Caco-2 (cell line): ENCODE data around the gene TCERG1. TPM values are rescaled to one million over a fixed set of nuclear protein-coding genes. Genes with fewer than 3 reads are reported as not detected.

Experiments
- BruUV-seq: library from RNA; stranded (reverse); fragments of 400-500 nt; replicated peaks from 2 replicates; lab custom pipeline; 2021; lab: Mats Ljungman, UMichigan
- CTCF ChIA-PET: fragments of 300-600 bp; sonication (Branson Sonifier 250); formaldehyde crosslinking; loops from one replicate; lab custom pipeline; 2022; ENCODE audit warnings: antibody characterized with exemption; lab: Charles Lee
- POLR2A ChIA-PET: fragments of 300-600 bp; sonication (Branson Sonifier 250); formaldehyde crosslinking; loops from one replicate; lab custom pipeline; 2022; ENCODE audit warnings: antibody characterized with exemption; lab: Charles Lee
- DNase-seq, 2 experiments: peaks; one replicate each; pipeline versions ENCODE4 v3.0.0 to v3.0.0-alpha.2; 2020 to 2022
- H3K27me3 ChIP-seq: replicated peaks from 2 replicates; pipeline ENCODE4 v1.6.0; 2011; ENCODE audit warnings: low read length; ENCODE audit not compliant: control insufficient read depth, insufficient read depth
- H3K36me3 ChIP-seq: 2 replicates; pipeline ENCODE4 v1.5.1; 2011; ENCODE audit warnings: low read length; ENCODE audit not compliant: control insufficient read depth, insufficient read depth
- H3K4me1 ChIP-seq: fragments of 250-450 bp; sonication (Bioruptor Pico); 2 replicates; pipeline ENCODE4 v1.5.1; 2020; ENCODE audit warnings: mild to moderate bottlenecking
- H3K4me3 ChIP-seq: 2 replicates; pipeline ENCODE4 v1.5.1; 2011; ENCODE audit warnings: low read depth, mild to moderate bottlenecking, control low read depth, low read length
- H3K9me3 ChIP-seq: fragments of 250-450 bp; sonication (Bioruptor Pico); 2 replicates; pipeline ENCODE4 v1.5.1; 2020; ENCODE audit warnings: mild to moderate bottlenecking, moderate library complexity
- H3K27ac Mint-ChIP-seq: one replicate; pipeline ENCODE4 v1.8.0; 2022; ENCODE audit warnings: mixed read lengths; ENCODE audit not compliant: unreplicated experiment
- H3K27me3 Mint-ChIP-seq: one replicate; pipeline ENCODE4 v1.8.0; 2022; ENCODE audit warnings: mixed read lengths; ENCODE audit not compliant: insufficient read depth, unreplicated experiment
- H3K36me3 Mint-ChIP-seq: one replicate; pipeline ENCODE4 v1.8.0; 2022; ENCODE audit warnings: mild to moderate bottlenecking, mixed read lengths; ENCODE audit not compliant: insufficient read depth, unreplicated experiment
- H3K4me1 Mint-ChIP-seq: one replicate; pipeline ENCODE4 v1.8.0; 2022; ENCODE audit warnings: low read depth, mixed read lengths; ENCODE audit not compliant: unreplicated experiment
- H3K4me3 Mint-ChIP-seq: one replicate; pipeline ENCODE4 v1.8.0; 2022; ENCODE audit warnings: mild to moderate bottlenecking, moderate library complexity, mixed read lengths; ENCODE audit not compliant: unreplicated experiment
- H3K9me3 Mint-ChIP-seq: one replicate; pipeline ENCODE4 v1.8.0; 2022; ENCODE audit warnings: mixed read lengths; ENCODE audit not compliant: unreplicated experiment
- CTCF ChIP-seq, 2 experiments: fragments of 200-600 bp in 1 of 2; IDR thresholded peaks; 1 replicate in 1 of 2; 2 replicates in 1 of 2; pipeline versions ENCODE4 v1.5.1 to v1.8.0; 2011 to 2022; ENCODE audit warnings: antibody characterized with exemption in 1 of 2, control low read depth in 1 of 2, inconsistent platforms in 1 of 2, low read depth in 1 of 2, low read length in 1 of 2, mild to moderate bottlenecking in 1 of 2, moderate library complexity in 1 of 2; ENCODE audit not compliant: insufficient read depth in 1 of 2, severe bottlenecking in 1 of 2, unreplicated experiment in 1 of 2
- intact Hi-C: fragments of 100-400 bp; cut with micrococcal nuclease; formaldehyde crosslinking; loops from one replicate; pipeline ENCODE4 v1.10.0; 2022; ENCODE audit not compliant: unreplicated experiment
- total RNA-seq: library from RNA; stranded (reverse); gene quantifications from 2 replicates; pipeline ENCODE4 v1.2.3, GENCODE V29; 2022

The TCERG1 gene
- total RNA-seq, 1 experiment from 2014 or later = 97.1 TPM

GRCh38 chr5:146427619-146427997 lies 19.5 kb upstream of the TCERG1 start:
- CTCF ChIA-PET = interaction anchor here (0.7 to 1.5 kb wide), 2 partner anchors 9 to 15 kb away, joined by 3 read pairs; no protein-coding TSS in a partner anchor

GRCh38 chr5:146428658-146429057 lies 18.5 kb upstream of the TCERG1 start:
- Mint-ChIP-seq H3K9me3 (no peaks in the 10 kb centered on the region), H3K4me1 (peaks cover 6% of the 10 kb centered on the region), H3K27me3 (peaks cover 8% of the 10 kb centered on the region), H3K27ac (no peak overlapping the region), H3K4me3 (no peak overlapping the region), H3K36me3 (no peaks in the 10 kb centered on the region)
- Histone ChIP-seq H3K4me1 (no peaks in the 10 kb centered on the region), H3K36me3 (no peaks in the 10 kb centered on the region), H3K9me3 (no peaks in the 10 kb centered on the region), H3K27me3 (no peaks in the 10 kb centered on the region), H3K4me3 (no peak overlapping the region)
- intact Hi-C loops = loop anchor here (10.0 kb wide), 1 partner anchor 294 kb away; no protein-coding TSS in a partner anchor
- ChIA-PET POLR2A (no interaction called here), CTCF (interaction anchor here (1.5 kb wide), 1 partner anchor 14 kb away, joined by 3 read pairs; no protein-coding TSS in a partner anchor)
- no peak for TF ChIP-seq CTCF (IDR thresholded peaks at IDR 0.05; ENCODE audit: insufficient read depth in 1 of 2, low read depth in 1 of 2, low read length in 1 of 2, severe bottlenecking in 1 of 2, unreplicated experiment in 1 of 2)
- no TSS peak for BruUV-seq
- peak; percentile 32 to 65 for DNase-seq

More at GRCh38 chr5:146427619-146427997, 19.5 kb upstream of the TCERG1 start:
- no peak for DNase-seq
- TF ChIP-seq CTCF (IDR thresholded peaks at IDR 0.05; ENCODE audit: insufficient read depth in 1 of 2, low read depth in 1 of 2, low read length in 1 of 2, severe bottlenecking in 1 of 2, unreplicated experiment in 1 of 2) = no peak
- no peaks in the 10 kb centered on the region for H3K36me3 Mint-ChIP-seq
- Histone ChIP-seq H3K36me3 (no peaks in the 10 kb centered on the region), H3K4me3 (no peak overlapping the region), H3K27me3 (no peaks in the 10 kb centered on the region), H3K4me1 (no peaks in the 10 kb centered on the region), H3K9me3 (no peaks in the 10 kb centered on the region)
- POLR2A ChIA-PET = no interaction called here
- H3K27ac Mint-ChIP-seq = no peak overlapping the region
- no peak overlapping the region for H3K4me3 Mint-ChIP-seq
- no TSS peak for BruUV-seq
- H3K9me3 Mint-ChIP-seq = no peaks in the 10 kb centered on the region
- H3K27me3 Mint-ChIP-seq = peaks cover 8% of the 10 kb centered on the region
- peaks cover 6% of the 10 kb centered on the region for H3K4me1 Mint-ChIP-seq
- intact Hi-C loops = loop anchor here (1.0 to 10.0 kb wide), 2 partner anchors 136 to 293 kb away; no protein-coding TSS in a partner anchor

- Histone ChIP-seq H3K36me3 (no peaks in the 10 kb centered on the region), H3K4me1 (no peaks in the 10 kb centered on the region), H3K27me3 (no peaks in the 10 kb centered on the region), H3K9me3 (no peaks in the 10 kb centered on the region), H3K4me3 (no peak overlapping the region)
- ChIA-PET POLR2A (no interaction called here), CTCF (no interaction called here)
- peaks cover 5% of the 10 kb centered on the region for H3K27me3 Mint-ChIP-seq
- TF ChIP-seq CTCF (IDR thresholded peaks at IDR 0.05; ENCODE audit: insufficient read depth in 1 of 2, low read depth in 1 of 2, low read length in 1 of 2, severe bottlenecking in 1 of 2, unreplicated experiment in 1 of 2) = no peak
- BruUV-seq = no TSS peak
- no peaks in the 10 kb centered on the region for H3K36me3 Mint-ChIP-seq
- H3K4me1 Mint-ChIP-seq = no peaks in the 10 kb centered on the region
- no peak for DNase-seq
- H3K9me3 Mint-ChIP-seq = no peaks in the 10 kb centered on the region
- H3K27ac Mint-ChIP-seq = no peak overlapping the region
- H3K4me3 Mint-ChIP-seq = no peak overlapping the region
- intact Hi-C loops = no loop called here
These were observed 6.8 kb upstream of the TCERG1 start for GRCh38 chr5:146440353-146440752.
